HG03457 (cell line): Measurements from ENCODE around the gene MTOR.
"Not testable (repeated sequence)": the region's sequence is repeated elsewhere in the genome, so short reads cannot be mapped to it uniquely, and the experiment has no call there.

ENCODE experiments used
- ATAC-seq: cut with Tn5 transposase; IDR thresholded peaks from one replicate; pipeline ENCODE4 v1.9.1; 2021; ENCODE audit warnings: moderate number of reproducible peaks; ENCODE audit not compliant: unreplicated experiment

Gene MTOR

DNA sequence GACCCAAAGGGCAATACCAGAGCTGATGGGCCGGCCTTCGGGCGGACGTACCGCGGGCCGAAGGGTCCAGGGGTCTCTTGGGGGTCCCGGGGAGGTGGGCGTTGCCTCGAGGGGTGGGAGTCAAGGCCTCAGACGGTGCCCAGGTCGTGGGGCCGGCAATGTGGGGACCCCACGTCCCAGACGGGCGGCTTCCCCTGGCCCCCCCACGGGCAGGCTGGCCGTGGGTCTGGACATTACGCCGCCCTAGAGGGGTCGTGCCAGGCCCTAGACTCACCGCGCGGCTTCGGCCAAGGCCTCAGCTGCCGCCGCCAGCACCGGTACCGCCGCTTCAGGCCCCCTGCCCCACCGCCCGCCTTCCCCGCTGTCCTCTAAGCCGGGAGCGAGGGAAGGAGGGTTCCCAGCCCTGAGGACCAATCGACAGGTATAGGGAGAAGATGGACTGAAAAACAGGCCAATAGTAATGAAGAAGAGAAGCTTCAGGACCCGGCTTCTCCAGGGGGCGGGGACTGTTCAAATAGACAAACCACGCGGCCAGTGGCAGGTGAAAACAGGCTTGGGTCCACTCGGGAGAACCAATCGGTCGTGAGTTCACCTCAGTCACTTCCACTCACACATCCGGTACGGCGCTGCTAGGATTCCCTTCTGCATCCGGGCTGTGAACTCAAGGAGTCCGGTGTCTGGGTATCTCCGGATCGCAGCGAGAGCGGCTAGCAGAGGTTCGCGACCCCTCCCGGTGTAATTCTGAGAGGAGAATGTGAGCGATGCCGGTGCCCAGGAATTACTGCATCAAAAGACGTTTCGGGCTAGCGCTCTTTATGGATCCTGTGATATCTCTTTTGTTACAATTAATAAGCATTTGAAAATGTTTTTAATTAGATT, at the start of gene MTOR:
MTOR (minus strand) TSS at position 381 of the 879 bp plus-strand sequence. CDS start 3,142 bp downstream, outside the sequence.
- peak; percentile 94 for ATAC-seq

DNA sequence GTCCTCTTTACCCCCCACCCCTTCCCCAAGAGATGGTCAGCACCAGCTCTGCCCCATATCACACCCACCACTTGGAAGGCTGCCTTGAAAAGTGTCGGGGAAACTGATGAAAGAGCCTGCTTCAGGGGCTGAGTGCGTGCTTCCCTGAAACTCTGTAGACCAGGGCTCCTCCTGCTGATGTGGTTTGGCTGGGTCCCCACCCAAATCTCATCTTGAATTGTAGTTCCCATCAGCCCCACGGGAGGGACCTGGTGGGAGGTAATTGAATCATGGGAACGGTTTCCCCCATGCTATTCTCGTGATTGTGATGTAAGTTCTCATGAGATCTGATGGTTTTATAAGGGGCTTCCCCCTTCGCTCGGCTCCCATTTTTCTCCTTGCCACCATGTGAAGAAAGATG, 47.0 kb upstream of the MTOR start:
- ATAC-seq, result no peak

DNA sequence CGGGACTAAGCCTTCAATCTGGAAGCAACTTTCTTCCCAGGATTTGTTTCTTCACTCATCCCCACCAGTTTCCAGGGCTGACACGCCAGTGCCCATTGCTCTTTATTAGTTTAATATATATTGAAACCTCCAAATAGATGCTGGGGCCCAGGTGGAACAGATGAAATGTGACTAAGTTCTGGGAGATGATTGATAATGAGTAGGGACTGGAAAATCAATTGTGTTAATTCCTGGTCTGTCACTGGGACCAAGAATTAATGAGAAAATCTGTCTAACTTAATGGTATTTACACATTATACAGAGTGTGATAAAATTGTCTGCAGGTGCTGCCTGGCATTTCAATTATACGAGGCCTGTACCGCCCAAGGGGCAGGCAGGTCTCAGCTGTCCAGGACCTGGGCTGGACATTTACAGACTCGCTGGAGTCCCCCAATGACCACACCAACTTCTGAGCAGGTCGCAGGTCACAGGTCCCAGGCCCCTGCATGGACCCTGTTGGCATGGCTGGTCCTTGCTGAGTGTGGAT, 46.4 kb upstream of the MTOR start:
- ATAC-seq, result no peak

DNA sequence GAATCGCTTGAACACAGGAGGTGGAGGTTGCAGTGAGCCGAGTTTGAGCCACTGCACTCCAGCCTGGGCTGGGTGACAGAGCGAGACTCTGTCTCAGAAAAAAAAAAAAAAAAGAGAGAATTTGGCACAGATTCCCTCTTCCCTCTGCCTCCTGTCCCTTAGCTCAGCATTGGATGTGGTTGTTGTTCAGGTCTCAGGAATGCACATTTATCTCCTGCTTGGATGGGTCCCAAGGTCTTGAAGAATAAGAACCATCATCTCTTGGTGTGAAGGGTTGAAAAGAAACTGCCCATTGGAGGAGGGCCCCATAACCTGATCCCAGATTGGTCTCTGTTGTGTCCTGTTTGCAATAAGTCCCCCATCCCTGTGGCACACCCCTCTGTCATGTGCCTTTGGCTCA, 45.5 kb upstream of the MTOR start:
- ATAC-seq, result no peak

DNA sequence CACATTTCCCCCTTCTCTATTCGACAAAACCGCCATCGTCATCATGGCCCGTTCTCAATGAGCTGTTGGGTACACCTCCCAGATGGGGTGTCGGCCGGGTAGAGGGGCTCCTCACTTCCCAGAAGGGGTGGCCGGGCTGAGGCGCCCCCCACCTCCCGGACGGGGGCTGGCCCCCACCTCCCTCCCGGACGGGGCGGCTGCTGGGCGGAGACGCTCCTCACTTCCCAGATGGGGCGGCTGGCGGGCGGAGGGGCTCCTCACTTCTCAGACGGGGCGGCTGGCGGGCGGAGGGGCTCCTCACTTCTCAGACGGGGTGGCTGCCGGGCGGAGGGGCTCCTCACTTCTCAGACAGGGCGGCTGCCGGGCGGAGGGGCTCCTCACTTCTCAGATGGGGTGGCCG, 43.2 kb upstream of the MTOR start:
- not testable (repeated sequence) for ATAC-seq

DNA sequence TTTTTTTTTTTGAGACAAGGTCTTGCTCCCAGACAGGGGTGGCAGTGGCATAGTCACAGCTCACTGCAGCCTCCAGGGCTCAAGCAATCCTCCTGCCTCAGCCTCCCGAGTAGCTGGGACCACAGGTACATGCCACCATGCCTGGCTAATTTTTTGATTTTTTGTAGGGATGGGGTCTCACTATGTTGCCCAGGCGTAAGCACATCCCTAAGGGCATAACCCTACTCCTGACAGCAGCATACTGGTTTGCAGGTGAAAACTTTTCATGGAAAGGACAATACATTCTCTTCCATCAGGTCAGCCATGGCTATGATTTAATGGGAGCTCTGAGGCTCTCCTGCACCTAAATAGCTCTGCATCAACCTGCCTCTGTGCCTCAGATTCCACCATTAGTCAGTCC, 40.0 kb upstream of the MTOR start:
- ATAC-seq, result no peak

DNA sequence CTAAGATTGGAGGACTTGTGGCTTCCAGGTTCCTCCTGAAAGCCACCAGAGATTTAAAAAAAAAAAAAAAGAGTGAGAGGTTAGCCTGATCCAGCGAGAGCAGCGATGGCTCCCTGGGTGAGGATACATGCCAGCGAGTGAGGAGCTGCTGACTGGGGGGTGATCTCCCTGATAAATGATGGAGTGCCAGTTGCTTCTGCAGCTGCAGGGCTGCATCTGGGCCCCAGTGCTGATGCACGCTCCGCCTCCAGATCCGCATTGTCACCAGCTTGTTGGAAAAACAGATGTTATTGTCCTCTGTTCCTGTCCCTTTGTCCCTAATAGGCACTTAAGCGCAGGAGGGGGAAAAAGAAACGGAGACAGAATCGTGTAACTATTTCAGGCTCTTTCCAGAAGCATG, 39.2 kb upstream of the MTOR start:
- no peak for ATAC-seq

DNA sequence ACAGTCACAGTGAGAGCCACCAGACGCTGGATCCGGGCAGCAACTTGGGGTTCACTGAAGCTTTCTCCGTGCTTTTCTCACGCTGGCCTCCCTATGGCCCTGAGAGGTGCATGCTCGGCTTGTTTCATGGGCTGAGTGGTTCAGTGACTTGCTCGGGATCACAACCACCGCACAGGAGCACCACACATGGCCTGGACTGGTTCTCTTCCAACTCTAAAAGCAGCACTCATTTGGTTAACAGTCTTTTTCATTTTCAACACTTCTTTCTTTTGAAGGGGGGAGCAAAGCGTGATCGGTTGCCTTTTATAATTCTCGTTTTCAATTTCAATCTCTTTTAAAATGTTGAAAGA, 36.8 kb upstream of the MTOR start:
- ATAC-seq, result no peak

DNA sequence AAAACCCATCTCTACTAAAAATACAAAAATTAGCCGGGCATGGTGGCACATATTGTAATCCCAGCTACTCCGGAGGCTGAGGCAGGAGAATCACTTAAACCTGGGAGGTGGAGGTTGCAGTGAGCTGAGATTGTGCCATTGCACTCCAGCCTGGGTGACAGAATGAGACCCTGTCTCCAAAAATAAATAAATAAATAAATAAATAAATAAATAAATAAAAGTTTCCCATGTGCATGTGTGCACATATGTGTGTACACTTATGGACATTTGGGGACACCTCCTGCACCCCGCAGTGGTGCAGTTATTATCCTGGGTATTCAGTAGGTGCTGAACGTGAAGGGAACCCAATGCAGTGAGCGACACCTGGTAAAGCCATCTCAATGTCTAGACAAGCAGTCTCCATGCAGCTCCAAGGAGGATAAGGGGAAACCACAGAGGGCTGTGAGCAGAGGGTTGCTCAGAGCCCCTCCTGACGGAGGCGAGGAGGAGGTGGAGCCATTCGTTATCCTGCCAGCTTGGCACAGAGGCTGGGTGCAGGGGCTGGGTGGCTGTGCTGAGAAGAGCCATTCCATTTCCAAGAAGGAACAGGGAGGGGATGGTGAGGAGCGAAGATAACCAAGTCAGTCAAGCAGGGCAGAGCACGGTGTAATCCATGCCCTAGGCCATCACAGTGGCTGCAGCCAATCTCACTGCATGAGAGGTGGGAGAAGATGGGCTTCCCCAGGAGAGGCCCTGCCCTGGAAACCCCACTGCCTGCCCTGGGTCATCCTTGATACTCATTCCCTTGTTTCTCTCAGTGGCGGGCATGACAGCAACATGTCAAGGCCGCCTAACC, 36.3 kb upstream of the MTOR start:
- ATAC-seq, result no peak

DNA sequence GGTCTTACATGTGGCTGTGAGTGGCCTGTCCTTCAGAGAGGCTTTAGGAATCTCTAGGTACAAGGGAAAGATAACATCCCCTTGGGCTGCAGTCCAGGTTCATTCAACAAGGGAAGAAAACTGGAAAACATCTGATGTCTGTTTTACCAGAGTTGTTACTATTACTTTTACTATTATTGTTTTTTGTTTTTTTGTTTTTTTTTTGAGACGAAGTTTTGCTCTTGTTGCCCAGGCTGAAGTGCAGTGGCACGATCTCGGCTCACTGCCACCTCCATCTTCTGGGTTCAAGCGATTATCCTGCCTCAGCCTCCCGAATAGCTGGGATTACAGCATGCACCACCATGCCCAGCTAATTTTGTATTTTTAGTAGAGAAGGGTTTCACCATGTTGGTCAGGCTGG, 35.4 kb upstream of the MTOR start:
- not testable (repeated sequence) for ATAC-seq

DNA sequence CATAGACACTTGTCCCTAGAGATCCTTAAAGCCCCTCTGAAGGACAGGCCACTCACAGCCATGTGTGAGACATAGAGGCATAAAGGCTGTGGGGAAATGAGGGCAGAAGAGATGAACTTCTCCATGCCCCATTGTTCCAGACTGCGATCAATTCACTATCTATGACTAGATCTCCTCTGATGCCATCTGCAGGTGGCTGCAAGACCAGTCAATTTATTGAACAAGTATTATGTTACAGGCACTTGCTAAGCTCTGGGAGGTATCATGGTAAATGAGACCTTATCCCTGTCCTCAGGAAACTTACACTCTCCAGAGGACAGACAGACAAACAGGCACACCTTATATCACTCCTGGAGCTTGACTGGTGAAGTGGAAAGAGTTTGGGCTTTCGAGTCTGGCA, 33.6 kb upstream of the MTOR start:
- ATAC-seq, result no peak

DNA sequence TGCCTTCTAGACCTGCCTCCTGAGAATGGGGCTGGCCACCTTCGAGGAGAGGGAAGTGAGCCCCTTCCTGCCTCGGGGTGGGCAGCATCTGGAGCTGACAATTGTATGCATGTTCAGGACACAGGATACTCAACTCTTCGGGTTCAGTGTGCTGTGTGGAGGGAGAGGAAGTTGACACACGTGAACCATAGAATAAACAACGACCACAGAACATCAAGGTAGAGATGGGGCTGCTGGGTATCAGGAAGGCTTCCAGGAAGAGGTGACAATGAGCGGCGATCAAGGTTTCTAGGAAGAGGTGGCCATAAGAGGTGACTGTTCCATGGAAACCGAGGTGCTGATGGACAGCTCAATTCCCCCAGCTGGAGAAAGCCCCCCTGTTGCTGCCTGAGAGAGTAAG, 32.6 kb upstream of the MTOR start:
- ATAC-seq, result no peak

DNA sequence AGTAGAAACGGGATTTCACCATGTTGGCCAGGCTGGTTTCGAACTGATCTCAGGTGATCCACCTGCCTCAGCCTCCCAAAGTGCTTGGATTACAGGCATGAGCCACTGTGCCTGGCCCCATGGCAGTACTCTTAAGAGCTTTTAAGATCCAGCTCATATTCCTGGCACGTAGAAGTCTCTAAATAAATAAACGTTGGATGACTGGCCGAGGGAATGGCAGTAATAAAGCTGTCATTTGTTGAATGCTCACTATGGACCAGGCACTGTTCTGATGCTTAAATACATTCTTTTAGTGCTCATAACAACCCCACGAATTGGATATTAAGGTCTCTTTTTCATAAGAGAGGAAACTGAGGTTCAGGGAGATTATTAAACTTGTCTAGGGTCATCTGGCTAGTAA, 31.5 kb upstream of the MTOR start:
- ATAC-seq, result no peak

DNA sequence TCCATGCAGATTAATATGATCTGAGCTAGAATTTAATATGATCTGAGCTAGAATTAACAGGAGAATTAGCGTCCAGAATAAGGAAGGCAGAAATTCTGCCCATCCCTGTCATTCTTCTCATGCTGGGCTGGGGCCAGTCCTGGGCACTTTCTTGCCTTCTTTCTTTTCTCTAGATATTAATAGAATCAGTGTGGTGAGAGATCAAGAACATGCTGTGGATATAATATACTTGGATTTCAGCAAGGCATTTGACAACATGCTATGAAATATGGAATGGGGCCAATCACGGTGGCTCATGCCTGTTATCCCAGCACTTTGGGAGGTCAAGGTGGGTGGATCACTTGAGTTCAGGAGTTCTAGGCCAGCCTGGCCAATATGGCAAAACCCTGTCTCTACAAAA, 28.7 kb upstream of the MTOR start:
- no peak for ATAC-seq

DNA sequence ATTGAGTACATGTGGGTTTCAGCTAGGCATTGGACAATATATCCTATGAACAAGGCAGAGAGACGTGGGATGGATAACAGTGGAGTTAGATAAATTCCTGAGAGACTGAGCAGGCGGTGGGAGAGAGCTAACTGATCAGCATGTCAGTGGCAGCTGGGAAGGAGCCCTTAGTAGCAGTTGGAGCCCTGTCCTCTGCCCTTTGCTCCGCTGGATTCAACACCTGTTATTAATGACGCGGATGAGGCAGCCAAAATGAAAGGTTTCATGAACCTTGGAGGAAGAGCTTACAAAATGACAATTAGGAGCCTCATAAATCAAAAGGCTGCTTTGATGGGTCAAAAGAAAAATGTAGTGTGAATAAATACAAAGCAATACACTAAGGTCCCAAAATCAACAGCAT, 26.7 kb upstream of the MTOR start:
- no peak for ATAC-seq

DNA sequence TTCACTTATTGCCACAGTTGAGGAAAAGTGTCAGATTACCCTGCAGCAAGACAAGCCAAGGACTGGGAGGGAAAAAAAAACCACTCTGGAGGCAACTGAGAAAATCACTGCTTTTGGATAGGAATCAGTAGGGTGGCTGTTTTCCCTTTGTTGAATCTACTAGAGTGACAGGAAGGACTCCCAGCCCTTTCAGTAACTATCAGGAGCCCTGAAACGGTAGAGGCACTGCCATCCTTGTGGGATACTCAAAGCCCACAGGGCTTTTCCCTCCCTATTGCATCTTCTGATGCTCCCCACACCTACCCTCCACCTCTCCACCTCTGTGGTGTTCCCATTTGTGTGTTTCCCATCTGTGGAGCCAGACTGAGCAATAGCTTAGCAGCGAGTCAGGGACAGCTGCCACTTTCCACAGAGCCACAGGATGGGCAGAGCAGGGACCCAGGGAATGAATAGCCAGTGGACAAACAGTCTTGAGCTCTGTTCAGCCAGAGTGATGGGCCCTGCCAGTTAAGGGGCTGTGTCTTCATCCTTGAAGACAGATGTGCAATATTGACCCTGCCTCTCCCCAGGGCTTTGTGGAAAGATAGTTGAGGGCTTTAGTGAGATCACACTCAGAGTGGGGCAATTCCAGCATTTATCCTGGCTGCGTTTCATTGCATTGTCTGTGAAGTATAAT, 24.5 kb upstream of the MTOR start:
- no peak for ATAC-seq

DNA sequence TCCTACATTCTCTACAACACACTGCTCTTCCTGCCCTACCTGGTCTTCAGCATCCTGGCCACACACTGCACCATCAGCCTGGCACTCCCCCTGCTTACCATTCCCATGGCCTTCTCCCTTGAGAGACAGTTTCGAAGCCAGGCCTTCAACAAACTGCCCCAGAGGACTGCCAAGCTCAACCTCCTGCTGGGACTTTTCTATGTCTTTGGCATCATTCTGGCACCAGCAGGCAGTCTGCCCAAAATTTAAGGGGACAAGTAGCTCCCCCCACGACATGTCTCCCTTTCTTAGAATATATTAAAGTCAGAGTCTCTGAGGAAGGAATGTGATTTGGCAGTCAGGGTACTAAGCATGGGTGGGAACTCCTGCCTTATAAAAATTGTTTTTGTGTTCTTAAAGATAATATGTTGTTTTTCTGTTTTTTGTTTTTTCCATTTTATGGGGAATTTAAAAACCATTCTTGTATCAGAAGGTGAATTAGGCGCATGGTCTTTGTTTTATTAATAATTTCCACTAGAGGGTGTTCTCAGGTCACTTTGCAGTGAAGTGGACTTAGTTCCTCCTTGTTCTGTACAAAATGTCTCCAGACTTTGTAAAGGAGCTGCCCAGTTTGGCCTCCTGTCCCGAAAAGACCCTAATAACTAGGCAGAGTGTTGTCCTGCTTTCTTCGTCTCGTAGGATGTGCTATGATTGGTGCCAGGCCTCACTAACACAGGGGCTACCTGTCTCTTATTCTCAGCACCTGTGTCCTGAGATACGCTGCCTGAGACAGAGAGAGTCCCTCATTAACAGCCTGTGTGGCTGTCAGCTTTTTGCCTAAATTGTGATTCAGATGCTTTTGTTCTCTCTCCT, 23.8 kb upstream of the MTOR start:
- ATAC-seq, result no peak

DNA sequence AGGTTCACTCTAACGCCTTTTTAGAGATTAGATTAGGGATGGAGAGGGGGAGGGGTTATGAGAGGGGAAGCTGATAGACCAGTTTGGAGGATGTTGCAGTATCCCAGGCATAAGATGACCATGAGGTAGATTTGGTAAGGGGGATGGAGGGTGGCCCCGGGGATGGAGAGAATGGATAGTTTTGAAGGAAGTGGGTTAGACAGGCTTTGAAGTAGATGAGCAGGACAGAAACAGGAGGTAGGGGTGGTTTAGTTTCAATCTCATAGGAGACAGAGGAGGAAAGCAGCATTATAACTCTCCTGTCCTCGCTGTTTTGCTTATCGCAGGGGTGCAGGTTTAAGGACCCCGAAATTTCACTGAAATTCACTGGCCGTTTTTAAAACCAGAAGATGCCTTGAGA, 22.4 kb upstream of the MTOR start:
- no peak for ATAC-seq

DNA sequence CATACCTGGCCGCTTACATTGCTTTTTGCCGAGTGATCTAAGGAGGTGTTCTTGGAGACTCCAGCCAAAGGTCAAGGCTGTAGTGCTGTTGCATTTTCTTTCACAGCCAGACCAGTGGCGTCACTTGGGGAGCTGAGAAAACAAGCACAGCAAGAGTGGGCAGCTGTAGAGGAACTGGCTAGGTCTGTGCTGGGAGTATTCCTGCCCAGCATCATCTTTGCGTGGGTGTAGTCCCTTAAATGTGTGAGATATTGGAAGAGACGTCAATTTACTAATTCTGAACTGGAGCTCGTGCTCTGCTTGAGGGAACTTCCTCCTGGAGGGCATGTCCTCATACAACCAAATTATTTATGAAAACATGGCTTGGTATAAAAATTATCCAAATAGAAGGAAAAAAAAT, 20.8 kb upstream of the MTOR start:
- ATAC-seq, result no peak

DNA sequence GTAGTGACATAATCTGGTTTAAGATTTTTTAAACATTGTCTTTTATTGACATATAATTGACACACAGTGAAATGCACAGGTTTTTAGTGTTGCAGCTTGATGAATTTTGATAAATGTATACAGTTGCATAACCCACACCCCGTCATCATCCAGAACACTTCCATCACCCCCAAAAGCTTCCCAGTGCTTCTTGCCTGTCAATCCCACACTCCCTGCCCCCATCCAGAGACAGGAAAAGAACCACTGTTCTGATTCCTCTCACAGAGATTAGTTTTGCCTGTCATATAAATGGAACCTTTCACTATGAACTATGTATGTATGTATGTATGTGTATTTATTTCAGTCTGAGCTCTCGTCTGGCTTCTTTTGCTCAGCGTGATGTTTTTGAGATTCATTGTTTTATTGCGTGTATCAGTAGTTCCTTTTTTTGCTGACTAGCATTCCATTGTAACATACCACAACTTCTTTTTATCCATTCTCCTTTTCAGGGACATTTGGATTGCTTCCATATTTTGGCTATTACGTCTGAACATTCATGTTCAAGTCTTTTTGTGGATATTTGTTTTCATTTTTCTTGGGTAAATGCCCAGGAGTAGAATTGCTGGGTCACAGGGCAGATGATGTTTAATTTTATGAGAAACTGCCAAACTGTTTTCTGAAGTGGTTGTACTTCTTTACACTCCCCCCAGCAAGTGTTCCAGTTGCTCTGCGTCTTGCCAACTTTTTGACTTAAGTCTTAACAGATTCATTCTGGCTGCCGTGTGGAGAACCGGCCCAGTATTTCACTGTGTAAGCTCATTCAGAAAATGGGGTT, 19.4 kb upstream of the MTOR start:
- no peak for ATAC-seq
